ENCODE measurements around the gene LRRC71.
A peak's percentile ranks its signal among the peaks of the same experiment; 100 is the strongest.

The LRRC71 gene

GRCh38 chr1:156901966-156902915 lies 18.2 kb upstream of the LRRC71 start:
- POLR2A ChIA-PET (ENCODE audit: low non-redundant PET) = no interaction called here
- CTCF ChIA-PET = interaction anchor here (1.3 kb wide), 1 partner anchor 26 kb away, joined by 7 read pairs; no protein-coding TSS in a partner anchor
- H3K27ac ChIP-seq = peak overlapping the region; percentile 99; the same call in 1 of the 2 replicates
- no peak for DNase-seq (ENCODE audit: low spot score)
- TF ChIP-seq, protein P1, sequence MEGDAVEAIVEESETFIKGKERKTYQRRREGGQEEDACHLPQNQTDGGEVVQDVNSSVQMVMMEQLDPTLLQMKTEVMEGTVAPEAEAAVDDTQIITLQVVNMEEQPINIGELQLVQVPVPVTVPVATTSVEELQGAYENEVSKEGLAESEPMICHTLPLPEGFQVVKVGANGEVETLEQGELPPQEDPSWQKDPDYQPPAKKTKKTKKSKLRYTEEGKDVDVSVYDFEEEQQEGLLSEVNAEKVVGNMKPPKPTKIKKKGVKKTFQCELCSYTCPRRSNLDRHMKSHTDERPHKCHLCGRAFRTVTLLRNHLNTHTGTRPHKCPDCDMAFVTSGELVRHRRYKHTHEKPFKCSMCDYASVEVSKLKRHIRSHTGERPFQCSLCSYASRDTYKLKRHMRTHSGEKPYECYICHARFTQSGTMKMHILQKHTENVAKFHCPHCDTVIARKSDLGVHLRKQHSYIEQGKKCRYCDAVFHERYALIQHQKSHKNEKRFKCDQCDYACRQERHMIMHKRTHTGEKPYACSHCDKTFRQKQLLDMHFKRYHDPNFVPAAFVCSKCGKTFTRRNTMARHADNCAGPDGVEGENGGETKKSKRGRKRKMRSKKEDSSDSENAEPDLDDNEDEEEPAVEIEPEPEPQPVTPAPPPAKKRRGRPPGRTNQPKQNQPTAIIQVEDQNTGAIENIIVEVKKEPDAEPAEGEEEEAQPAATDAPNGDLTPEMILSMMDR (conservative IDR thresholded peaks at IDR 0.05; ENCODE audit: low read depth) = no peak

DNA sequence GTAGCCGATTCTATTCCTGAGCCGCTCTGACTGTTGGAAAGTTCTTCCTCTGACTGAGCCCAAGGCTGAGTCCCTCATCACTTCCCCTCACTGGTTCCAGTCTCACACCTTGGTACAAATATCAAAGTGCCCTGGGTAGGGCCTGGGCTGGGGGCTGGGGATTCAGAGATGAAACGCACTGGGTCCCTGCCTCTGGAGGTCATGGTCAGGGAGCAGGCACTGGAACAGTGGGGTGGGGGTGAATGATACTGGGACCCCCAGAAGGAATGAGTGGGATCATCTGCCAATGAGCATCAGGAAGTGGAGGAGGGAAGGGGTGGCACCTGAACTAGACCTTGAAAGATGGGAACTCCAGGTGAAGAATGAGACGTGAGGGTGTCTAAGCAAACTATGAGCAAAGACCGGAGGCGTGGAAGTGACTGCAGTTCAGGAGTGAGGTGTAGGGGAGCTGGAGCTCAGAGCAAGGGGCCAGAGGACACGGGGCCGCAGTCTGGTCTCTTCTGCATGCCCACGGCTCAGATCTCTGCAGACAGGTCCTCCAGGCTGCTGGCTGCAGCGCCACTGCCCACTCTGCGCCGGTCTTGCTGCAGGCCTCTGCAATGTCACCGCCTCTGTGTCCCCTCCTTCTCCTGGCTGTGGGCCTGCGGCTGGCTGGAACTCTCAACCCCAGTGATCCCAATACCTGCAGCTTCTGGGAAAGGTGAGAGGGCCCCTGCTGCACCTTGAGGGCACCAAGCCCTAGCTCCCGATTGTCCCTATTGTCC lies 16.9 kb upstream of the LRRC71 start:
- H3K27ac ChIP-seq = 0 out of 2 replicates have a peak overlapping the region, but pooled peaks have one; percentile 80
- POLR2A ChIA-PET (ENCODE audit: low non-redundant PET) = no interaction called here
- TF ChIP-seq, protein P1 (conservative IDR thresholded peaks at IDR 0.05; ENCODE audit: low read depth) = no peak
- no peak for DNase-seq (ENCODE audit: low spot score)
- CTCF ChIA-PET = no interaction called here

DNA sequence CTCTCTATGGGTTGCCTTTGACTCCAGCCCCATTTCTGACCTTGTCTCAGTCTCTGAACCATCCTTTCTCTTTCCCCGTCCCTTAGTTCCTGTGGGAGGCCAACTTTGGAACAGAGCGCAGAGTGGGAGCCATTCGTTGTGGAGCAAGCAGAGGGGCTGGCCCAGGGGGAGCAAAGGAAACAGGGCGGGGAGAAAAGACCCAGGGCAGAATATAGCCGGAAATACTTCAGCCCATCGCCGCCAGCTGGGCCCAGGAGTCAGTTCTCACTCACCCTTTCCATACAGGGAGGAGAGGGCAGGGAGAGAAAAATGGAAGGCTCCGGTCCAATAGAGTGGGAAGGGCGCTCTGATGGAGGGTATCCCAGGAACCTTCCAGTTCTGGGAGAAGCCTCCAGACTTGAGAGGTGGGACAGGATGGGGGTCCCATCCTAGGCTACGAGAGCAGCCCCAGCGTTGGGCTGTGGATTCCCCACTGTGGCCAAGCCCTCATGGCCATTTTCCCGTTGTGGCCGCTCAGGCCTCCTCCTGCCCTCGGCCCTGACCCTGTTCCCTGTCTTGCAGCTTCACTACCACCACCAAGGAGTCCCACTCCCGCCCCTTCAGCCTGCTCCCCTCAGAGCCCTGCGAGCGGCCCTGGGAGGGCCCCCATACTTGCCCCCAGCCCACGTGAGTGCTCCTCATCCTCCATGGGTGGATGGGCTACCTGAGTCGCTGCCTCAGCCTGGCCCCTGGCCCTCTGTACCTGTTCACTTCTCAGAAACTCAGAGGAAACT lies 16.1 kb upstream of the LRRC71 start:
- no peak for DNase-seq (ENCODE audit: low spot score)
- peak overlapping the region; percentile 80; the same call in 1 of the 2 replicates for H3K27ac ChIP-seq
- TF ChIP-seq, protein P1 (conservative IDR thresholded peaks at IDR 0.05; ENCODE audit: low read depth) = no peak
- POLR2A ChIA-PET (ENCODE audit: low non-redundant PET) = no interaction called here
- CTCF ChIA-PET = no interaction called here

GRCh38 chr1:156905176-156905575 lies 15.3 kb upstream of the LRRC71 start:
- TF ChIP-seq, protein P1 (conservative IDR thresholded peaks at IDR 0.05; ENCODE audit: low read depth) = no peak
- H3K27ac ChIP-seq = peak overlapping the region; percentile 80
- ChIA-PET POLR2A (ENCODE audit: low non-redundant PET) (interaction anchor here (0.6 kb wide), 1 partner anchor 244 kb away, joined by 4 read pairs; no protein-coding TSS in a partner anchor), CTCF (no interaction called here)
- DNase-seq (ENCODE audit: low spot score) = no peak

GRCh38 chr1:156905651-156906050 lies 14.8 kb upstream of the LRRC71 start:
- TF ChIP-seq, protein P1 (conservative IDR thresholded peaks at IDR 0.05; ENCODE audit: low read depth) = no peak
- CTCF ChIA-PET = no interaction called here
- POLR2A ChIA-PET (ENCODE audit: low non-redundant PET) = interaction anchor here (0.6 kb wide), 1 partner anchor 245 kb away, joined by 4 read pairs; no protein-coding TSS in a partner anchor
- DNase-seq (ENCODE audit: low spot score) = no peak
- peak overlapping the region; percentile 80 for H3K27ac ChIP-seq
